PC-9 (cell line): Measurements from ENCODE around the gene DRC1.

Experiments used
- EZH2 ChIP-seq: fragments of 200-600 bp; sonication (generic); IDR thresholded peaks from 2 replicates; pipeline ENCODE4 v1.8.0; 2017; ENCODE audit warnings: antibody characterized with exemption, low read depth
- TF ChIP-seq, protein P1 (sequence below): fragments of 200-600 bp; sonication (generic); conservative IDR thresholded peaks from 2 replicates; pipeline ENCODE4 v1.6.1; 2017; ENCODE audit warnings: mixed run types, antibody characterized with exemption, mild to moderate bottlenecking, moderate library complexity

- TF ChIP-seq EZH2 = no peak
- TF ChIP-seq, protein P1, sequence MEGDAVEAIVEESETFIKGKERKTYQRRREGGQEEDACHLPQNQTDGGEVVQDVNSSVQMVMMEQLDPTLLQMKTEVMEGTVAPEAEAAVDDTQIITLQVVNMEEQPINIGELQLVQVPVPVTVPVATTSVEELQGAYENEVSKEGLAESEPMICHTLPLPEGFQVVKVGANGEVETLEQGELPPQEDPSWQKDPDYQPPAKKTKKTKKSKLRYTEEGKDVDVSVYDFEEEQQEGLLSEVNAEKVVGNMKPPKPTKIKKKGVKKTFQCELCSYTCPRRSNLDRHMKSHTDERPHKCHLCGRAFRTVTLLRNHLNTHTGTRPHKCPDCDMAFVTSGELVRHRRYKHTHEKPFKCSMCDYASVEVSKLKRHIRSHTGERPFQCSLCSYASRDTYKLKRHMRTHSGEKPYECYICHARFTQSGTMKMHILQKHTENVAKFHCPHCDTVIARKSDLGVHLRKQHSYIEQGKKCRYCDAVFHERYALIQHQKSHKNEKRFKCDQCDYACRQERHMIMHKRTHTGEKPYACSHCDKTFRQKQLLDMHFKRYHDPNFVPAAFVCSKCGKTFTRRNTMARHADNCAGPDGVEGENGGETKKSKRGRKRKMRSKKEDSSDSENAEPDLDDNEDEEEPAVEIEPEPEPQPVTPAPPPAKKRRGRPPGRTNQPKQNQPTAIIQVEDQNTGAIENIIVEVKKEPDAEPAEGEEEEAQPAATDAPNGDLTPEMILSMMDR = no peak
Measured at GRCh38 chr2:26478366-26478765, 76.6 kb downstream of the DRC1 start.
